Amygdala (tissue), 56 donors: Measurements from ENCODE around the gene RYR2.
"Not testable (repeated sequence)": the region's sequence is repeated elsewhere in the genome, so short reads cannot be mapped to it uniquely, and the experiment has no call there.

Source experiments
- DNase-seq, 56 donors: peaks; one replicate each; lab custom pipeline; 2025; lab: John Stamatoyannopoulos, UW

The RYR2 gene

DNA sequence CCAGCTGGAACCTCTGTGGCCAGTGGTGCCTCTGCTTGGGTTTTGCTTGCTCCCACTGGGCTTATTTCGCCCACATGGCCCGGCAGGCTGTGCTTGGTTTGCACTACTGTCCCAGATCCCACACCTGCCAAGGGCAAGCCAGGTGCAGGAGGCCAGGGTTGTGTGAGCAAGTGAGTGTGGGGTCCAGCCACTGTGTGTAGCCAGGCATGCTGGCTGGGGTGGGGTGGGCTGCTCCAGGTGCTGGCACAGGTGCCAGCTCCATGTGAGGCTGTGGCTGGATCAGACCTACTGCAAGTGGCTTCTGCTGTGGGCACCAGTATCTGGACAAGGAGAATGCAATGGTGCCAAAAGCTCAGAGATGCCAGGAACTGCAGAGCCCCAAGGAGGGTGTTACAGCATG is 28.5 kb downstream of the RYR2 start:
- DNase-seq: no peak

DNA sequence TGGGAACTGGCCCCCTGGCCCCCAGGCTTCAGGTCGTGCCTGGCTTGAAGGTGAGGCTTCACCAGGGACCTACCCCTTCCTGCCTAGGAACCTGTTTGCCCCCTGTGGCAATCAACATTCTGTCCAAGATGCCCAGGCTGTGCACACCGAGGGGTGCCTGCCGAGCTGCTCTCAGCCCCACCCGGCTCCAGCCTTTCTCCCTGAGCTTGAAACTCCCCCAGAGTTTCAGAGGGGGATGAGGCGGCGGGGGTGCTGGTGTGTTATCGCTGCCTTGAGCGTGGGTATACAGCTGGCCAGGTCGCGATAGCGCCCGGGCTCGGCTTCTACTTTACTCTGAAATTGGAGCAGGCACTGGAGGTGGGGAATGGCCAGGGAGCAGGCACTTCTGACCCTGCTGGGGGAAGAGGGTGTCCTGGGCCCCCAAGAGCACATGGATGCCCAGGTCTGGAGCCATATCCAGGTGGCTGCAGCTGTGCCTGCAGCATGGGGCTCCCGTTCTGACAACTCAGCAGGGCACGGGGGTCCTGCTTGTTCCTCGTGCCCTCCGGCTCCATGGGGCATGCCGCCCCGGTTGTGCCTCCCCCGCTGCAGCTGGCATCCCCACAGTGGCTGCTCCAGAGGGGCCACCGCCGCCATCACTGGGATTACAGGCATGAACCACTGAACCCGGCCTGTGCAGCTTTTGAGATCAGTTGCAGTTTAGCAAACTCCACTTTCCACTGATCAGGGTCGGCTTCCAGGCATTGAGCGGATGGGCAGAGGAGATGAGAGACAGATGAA is 29.8 kb downstream of the RYR2 start:
- DNase-seq: no peak

DNA sequence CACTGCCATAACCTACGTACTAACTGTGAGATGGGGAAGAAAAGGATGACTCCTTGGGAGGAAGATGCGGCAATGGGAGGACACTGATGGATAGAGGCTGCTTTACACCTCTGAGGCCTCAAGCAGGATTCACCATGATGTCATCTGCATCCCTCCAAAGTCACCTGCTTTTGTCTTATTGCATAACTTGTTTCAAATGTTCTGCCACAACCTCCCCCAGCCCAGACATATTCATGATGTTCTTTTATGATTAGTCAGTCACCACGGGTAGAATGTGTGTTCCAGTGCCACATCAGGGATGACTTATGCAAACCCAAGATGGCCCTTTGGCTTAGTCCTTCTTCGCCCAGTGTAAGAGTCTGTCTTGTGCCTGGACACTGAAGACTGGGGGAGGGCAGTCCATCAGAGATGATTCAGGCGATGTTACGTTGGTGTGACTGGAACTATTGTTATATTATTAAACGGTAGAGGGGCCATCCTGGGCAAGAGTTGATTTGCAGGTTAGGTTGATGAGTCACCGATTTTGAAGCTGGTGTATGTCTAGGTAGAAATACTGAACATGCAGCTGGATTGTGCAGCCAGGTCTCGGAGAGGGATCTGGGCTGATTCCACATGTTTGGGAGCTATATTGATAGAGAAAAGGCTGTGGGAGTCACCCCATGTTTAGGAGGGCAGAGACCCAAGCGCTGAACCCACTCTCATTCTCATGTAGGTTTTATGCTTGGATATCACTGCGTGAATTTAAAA is 32.6 kb downstream of the RYR2 start:
- DNase-seq: no peak

DNA sequence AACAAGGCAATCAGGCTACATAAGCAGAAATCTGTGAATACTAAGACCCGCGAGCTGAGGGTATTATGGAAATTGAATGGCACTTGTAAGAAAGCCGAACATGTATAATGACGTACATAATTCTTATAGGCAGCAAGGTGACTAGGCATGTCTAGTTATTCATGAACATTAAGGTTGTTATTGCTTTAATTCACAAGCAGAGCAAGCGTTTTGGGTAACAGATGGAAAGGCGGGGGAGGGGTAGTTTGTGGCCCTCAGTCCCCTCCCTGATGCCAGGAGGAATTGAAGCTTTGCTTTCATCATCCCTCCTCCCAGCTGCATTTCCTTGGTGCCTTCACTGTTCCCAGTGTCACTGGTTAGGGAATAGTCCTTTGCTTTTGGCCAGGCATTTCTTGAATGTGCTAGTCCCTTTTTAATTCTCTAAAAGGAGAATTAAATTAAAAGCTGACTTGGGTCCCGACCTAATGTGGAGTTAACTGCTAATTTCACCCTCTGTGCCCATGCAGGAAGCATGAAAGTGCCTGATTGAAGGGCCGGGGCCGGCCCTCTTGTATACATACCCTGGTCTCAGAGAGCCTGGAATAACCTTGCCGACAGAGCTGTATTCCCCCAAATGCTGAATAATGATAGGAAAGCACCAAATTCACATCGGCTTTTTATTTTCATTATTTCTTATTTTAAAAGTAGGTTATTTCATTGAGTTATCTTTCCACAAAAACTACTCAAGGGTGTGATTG is 42.5 kb downstream of the RYR2 start:
- peak in 1 of 56 donors; percentile 19 for DNase-seq

DNA sequence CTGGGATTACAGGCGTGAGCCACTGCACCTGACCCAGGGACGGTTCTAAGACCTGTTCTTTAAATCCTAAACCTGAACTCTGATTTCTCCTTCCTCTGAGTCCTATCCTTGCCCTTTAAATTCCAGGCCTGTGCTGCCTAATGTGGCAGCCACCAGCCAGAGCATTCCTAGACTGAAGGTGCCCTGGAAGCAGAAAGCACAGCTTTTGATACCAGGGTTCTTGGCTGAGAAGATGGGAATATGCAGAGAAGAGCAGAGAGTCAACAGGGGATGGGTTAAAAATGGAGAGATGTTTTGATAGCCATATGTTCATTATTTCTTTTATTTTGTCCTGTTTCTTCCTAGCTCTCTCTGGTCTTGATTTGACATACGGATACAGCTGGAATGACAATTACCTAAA is 49.7 kb downstream of the RYR2 start:
- DNase-seq: no peak

DNA sequence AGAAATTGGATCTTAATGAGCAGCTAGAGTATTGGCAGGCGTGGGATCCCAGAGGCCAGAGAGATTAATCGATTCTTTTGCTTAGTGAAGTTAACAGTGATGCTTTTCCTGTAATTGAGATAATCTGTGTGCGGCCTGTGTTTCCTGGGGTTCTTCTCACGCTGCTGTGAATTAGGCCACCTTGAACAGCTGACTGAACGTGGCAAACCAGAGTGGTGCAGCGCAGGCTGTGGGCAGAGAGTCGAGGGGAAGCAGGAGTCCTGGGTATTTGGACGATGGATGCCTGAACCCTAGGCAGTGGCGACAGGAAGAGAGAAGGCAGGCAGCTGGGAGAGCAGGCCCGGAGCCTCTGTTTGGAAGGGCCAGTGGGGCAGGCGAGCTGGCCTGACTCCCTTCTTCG is 51.7 kb downstream of the RYR2 start:
- DNase-seq: no peak

DNA sequence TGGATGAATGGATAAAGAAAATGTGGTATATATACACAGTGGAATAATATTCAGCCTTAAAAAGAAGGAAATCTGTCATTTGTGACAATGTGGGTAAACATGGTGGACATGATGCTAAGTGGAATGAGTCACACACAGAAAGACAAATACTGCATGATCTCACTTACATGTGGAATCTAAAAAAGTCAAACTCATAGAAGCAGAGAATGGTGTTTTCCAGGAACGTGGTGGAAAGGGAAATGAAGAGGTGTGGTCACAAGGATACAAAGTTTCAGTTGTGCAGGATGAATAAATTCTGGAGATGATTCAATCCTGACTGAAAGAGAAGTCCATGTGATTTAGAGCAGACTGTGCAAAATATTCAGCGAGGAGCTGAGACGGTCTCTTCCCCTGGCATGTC is 56.6 kb downstream of the RYR2 start:
- no peak for DNase-seq

DNA sequence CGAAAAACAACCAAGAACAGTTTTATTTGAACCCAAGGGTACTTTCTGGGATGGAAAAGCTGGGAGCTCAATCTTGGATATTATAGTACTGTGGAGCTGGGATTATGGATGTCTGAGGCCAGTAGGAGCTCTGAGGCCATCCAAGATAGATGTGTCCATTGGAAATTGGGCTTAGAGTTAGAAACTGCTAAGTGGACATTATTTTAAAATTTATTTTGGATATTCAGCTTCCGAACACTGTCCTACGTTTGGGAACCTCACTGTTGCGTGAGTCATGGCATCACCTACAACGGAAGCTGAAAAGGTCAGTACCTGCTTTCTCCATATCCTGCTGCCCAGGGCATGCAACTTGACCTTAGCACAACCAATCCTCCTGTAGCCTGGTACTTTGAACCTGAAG is 61.0 kb downstream of the RYR2 start:
- no peak for DNase-seq

DNA sequence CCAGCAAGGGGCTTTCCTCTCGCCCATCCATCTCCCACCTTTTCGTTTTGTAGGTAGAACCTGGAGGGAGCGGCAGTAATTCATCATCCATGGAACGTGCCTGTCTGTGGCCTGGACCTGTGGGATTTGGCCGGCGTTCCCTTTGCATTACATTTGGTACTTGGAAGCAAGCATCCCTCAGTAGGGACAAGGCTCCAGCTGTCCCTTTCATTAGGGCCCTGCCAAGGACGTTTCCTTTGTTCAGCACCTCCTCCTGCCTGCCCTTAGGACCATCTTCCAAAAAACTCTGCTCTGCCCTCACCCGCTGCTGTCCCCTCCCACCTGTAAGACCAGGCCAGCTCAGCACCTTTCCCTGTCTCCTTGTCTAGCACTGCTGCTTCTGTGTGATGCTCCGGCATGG is 62.1 kb downstream of the RYR2 start:
- no peak for DNase-seq

DNA sequence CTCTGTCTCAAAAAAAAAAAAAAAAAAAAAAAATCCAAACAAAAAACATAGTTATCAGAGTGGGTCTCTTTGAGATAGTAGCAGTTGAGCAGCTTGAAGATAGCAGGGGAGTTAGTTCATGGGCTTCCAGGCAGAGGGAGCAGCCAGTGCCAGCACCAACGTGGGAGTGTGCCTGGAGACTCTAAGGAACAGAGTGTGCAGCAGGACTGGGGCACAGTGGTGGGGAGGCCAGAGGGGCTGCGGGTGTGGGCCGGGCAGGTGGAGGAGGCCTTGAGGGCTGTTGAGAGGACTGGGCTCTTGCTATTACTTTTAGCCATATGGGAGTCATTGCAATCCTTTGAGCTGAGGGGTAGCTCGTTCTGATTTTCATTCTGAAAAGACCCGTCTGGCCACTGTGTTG is 63.8 kb downstream of the RYR2 start:
- DNase-seq: no peak

DNA sequence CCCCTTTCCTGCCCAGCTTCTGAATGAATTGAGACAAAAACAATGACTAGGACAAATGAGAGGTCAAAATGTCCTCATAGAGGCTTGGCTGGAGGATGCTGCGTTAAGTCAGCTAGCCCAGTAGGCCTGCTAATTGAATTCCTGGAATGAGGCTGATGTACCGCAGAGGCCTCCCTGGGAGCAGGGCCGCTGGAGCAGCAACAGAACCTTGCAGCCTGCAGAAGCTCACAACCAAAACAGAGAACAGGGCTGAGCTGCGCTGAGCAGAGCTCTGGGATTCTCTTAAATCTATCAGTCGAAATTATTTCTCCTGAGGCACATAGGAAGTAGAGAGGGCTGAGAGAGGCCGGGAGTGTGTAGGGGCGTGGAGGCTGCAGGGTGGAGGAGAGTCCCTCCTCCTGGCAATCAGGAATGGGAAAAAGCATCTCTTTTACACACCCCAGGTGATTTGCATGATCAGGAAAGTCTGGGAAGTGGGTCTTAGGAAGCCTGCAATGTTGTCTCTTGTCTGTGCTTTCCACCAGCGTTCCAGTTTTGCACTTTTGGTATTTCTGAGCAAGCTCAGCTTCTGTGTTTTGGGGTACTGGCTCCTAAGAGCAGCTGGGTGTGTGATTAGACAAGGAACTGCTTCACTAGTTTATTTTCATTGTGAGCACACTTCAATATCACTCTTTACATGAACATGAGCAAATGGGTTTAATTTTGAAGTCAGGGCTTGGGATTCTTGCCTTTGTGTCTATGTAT is 66.5 kb downstream of the RYR2 start:
- DNase-seq: no peak

DNA sequence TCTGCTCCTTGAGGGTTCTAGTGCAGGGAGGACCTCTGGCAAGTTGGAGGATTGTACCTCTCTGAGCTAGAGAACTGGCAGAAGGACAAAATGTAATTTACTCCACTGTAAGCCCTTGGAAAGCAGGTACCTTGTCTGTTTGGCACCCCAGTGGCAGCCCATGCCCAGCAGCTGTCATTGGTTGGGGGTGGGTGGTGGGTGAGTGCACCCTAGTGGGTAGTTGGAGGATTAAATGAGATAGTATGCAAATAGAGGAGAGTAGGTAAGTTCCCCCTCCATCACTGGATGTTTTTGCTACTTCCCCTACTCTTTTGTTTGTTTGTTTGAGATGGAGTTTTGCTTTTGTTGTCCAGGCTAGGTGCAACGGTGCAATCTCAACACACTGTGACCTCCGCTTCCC is 69.8 kb downstream of the RYR2 start:
- DNase-seq: no peak

DNA sequence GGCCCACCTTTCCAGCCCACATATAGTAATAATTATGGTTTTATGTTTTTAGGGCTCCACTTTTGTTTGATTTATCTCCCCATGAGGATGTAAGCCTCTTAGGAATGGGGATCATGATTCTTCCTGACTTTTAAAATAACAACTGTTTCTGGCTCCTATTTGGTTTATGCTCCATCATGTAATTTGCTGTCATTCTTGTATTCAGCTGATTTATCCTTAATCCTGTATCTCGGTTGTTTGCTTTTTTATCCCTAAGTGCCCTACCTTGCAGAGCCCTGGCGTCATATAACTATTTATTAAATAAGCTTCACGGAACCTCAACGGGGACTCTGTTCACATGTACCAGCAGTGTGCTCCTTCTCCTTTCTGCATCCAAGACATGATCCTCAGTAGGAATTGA is 70.7 kb downstream of the RYR2 start:
- DNase-seq: no peak

DNA sequence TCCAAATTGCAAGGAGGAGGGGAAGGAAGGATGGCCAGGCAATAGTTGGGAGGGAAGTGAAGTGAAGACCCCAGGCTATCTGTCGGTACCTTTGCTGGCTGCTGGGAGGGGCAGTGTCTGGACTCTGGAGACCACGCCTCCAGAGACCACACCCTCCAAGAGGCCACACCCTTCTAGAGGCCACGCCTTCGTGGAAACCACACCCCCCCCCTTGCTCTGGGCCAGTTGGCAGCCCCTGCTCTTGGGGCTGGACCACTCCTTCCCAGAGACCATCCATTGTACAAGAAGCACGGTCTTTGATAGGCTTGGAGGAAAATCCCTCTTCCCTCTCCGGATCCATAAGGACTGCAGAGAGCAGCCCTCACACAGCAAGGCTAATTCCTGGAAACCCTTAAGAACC is 73.1 kb downstream of the RYR2 start:
- no peak for DNase-seq

DNA sequence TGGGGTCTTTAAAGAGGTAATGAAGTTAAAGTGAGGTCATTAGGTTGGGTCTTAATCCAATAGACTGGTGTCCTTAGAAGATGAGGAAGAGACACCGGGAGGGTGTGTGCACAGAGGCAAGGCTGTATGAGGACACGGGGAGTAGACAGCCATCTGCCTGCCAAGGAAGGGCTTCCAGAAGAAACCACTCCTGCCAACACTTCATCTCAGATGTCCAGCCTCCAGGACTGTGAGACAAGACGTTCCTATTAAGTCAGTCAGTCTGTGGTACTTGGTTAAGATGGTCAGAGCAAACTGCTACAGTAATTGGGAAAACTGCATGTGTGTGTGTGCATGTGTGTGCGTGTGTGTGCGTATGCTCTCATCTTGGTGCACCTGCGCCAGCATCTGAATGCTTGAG is 77.1 kb downstream of the RYR2 start:
- no peak for DNase-seq

DNA sequence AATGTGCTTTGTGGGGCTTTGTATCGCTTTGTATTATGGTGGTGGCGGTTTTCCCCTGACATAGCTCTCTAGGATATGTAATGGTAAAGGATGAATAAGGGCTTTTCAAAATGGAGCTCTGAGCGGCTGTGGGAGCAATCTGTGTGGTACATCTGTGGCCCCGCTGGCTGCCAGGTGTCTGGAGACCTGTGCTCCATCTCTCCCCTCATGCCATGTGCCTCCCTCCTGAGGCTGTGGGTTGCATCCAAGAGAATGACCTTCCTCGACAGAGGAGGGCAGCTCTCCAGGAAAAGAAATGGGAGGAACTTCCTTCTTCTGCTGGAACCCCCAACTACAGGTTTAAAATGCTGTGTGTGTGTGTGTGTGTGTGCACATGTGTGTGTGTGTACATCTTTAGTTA is 78.7 kb downstream of the RYR2 start:
- DNase-seq: no peak

DNA sequence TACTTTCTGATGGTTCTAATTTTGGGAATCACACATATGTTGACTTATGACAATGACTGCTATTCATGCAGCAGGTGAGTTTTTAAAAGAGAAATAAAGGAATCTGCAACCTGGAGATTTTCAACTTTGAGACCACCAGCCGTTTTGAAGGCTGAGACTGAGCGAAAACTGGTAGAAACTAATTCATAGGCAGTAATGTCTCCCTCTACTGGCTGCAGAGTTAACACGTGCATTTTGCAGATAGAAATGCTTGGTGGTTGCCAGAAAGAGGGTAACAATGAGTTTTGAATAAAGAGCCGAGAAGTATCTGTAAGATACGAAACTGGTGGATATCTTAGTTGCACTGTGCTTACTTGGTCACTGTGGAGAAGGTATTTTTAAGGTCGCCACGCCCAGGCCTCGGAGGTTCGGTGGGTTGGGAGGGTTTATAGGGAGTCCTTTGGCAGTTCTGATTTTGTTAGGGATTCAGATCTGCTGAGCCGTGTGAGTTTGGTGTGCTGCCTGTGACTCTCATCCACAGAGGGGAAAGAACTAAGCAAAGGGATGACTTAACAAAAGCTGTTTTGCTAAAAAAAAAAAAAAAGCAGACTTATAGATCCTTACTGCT is 83.0 kb downstream of the RYR2 start:
- DNase-seq: no peak

DNA sequence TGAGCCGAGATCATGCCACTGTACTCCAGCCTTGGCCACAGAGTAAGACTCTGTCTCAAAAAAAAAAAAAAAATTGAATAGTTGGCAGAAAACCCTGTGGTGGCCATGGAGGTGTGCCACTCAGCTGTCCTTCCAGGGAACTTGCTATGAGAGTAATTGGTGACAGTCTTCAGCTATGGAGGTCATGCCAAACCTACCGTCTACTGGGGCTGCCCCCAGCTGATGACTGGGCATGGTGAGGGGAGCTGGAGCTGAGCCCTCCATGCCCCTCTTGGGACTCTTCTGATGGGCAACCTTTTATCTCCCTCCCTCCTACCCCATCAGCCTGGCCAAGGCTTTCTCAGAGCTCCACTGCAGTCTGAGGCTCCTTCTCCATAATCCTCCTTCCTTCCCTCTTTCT is 84.2 kb downstream of the RYR2 start:
- DNase-seq: no peak

DNA sequence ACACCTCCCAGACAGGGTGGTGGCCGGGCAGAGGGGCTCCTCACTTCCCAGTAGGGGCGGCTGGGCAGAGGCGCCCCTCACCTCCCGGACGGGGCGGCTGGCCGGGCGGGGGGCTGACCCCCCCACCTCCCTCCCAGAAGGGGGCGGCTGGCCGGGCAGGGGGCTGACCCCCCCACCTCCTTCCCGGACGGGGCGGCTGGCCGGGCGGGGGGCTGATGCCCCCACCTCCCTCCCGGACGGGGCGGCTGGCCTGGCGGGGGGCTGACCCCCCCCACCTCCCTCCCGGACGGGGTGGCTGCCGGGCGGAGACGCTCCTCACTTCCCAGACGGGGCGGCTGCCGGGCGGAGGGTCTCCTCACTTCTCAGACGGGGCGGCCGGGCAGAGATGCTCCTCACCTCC is 85.3 kb downstream of the RYR2 start:
- not testable (repeated sequence) for DNase-seq

DNA sequence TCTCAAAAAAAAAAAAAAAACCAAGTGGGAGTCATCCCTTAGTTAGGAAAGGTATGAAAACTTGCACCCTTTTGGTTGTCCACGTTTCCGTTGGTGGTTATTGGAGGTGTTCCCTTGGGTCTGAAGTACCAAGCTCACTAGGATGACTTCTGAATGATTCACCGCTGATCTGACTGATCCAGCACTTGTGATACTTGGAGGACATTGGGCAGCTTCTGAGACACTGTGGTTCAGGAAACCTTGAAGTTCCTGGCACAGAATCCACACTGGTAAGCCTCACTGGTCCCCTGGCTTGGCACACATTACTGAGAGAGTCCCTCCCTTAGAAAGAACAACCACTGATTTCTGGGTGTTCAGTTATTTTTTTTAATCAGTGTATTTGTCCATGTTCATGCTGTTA is 91.9 kb downstream of the RYR2 start:
- no peak for DNase-seq

DNA sequence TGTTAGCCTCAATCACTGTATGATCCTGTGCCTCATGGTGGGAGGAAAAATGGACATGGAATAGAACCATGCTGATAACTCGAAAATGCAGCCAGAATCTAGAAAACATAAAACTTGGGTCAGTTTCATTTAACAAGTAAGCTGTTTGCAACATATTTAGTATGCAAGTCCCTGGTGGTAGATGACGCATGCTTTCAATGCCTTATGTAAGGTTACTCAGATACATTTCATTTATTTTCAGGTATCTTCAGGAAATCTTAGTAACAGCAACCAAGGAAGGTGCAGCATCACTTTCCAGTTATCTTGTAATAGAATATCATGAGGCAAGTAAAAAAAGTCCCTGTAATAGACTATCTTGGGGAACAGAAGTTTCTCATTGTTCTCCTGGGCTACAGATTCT is 92.9 kb downstream of the RYR2 start:
- DNase-seq: no peak
